K562 (cell line): ENCODE measurements around the gene PRKCE. TPM values are rescaled to one million over a fixed set of nuclear protein-coding genes. Genes with fewer than 3 reads are reported as not detected.

Experiments
- ATAC-seq: fragments of 200-7000 bp; cut with Tn5 transposase; 3 replicates; pipeline ENCODE4 v1.9.1; 2020; ENCODE audit warnings: moderate library complexity
- BruUV-seq: library from RNA; stranded (reverse); fragments of 400-500 nt; replicated peaks from 2 replicates; lab custom pipeline; 2021; lab: Mats Ljungman, UMichigan
- CTCF ChIA-PET: fragments of 300-600 bp; formaldehyde crosslinking; extraction: SDS; loops from one replicate; lab custom pipeline; 2021; ENCODE audit warnings: low intra/inter-chr PET ratio; lab: Yijun Ruan, JAX
- POLR2A ChIA-PET: fragments of 300-600, 350-650 bp; sonication (Branson Sonifier 250); formaldehyde crosslinking; extraction: SDS; loops from one replicate; lab custom pipeline; 2021; ENCODE audit warnings: antibody characterized with exemption, inconsistent platforms; lab: Yijun Ruan, JAX
- DNase-seq, 4 experiments: peaks; one replicate each; pipeline versions ENCODE4 v3.0.0 to v3.0.0-alpha.2; 2011 to 2018; ENCODE audit warnings: low spot score in 3 of 4, mixed read lengths in 3 of 4; ENCODE audit errors: extremely low read depth in 1 of 4
- FAIRE-seq: peaks from 2 replicates; lab custom pipeline; 2011; peaks lifted over from hg19 to GRCh38; lab: Jason Lieb, UNC
- H2AFZ ChIP-seq: 2 replicates; pipeline ENCODE4 v1.6.0; 2011; ENCODE audit warnings: low read depth, low read length, control low read depth, inconsistent platforms
- H3K27ac ChIP-seq: fragments of 200-600 bp; 3 replicates; pipeline ENCODE4 v1.8.0; 2011; ENCODE audit warnings: low read depth, mild to moderate bottlenecking, control low read depth, inconsistent platforms, low read length, moderate library complexity, mixed read lengths; ENCODE audit errors: extremely low read depth
- H3K27me3 ChIP-seq, 2 experiments: fragments of 300-600 bp in 1 of 2; 2 replicates in 1 of 2; 3 replicates in 1 of 2; pipeline versions ENCODE4 v1.6.0 to v1.8.0; 2011; ENCODE audit warnings: inconsistent platforms in 2 of 2, low read length in 2 of 2, mild to moderate bottlenecking in 1 of 2, mixed read lengths in 1 of 2, moderate library complexity in 1 of 2; ENCODE audit not compliant: control insufficient read depth in 2 of 2, insufficient read depth in 2 of 2
- H3K36me3 ChIP-seq: fragments of 300-600 bp; 3 replicates; pipeline ENCODE4 v1.8.0; 2011; ENCODE audit warnings: mild to moderate bottlenecking, low read length, inconsistent platforms; ENCODE audit not compliant: control insufficient read depth, insufficient read depth
- H3K4me1 ChIP-seq, 2 experiments: fragments of 200-600 bp in 1 of 2; replicated peaks in 1 of 2; 2 replicates in 1 of 2; 3 replicates in 1 of 2; pipeline versions ENCODE4 v1.5.1 to v1.8.0; 2011; ENCODE audit warnings: inconsistent platforms in 2 of 2, low read length in 2 of 2, mild to moderate bottlenecking in 1 of 2, mixed read lengths in 1 of 2, moderate library complexity in 1 of 2; ENCODE audit not compliant: control insufficient read depth in 2 of 2, insufficient read depth in 2 of 2
- H3K4me2 ChIP-seq: 2 replicates; pipeline ENCODE4 v1.6.1; 2011; ENCODE audit warnings: low read length, control low read depth, inconsistent platforms, mixed read lengths; ENCODE audit not compliant: insufficient read depth
- H3K4me3 ChIP-seq: fragments of 200-600 bp; sonication (generic), shearing (Covaris generic); 2 replicates; pipeline ENCODE4 v1.5.1; 2016; ENCODE audit warnings: control low read depth, inconsistent platforms
- H3K79me2 ChIP-seq: fragments of 200-600 bp; 3 replicates; pipeline ENCODE4 v1.8.0; 2011; ENCODE audit warnings: low read length, inconsistent platforms; ENCODE audit not compliant: control insufficient read depth, insufficient read depth
- H3K9ac ChIP-seq, 2 experiments: 2 replicates each; pipeline versions ENCODE4 v1.6.0 to v1.6.1; 2011; ENCODE audit warnings: low read depth in 2 of 2, low read length in 2 of 2, control low read depth in 1 of 2, inconsistent platforms in 1 of 2, mild to moderate bottlenecking in 1 of 2, mixed read lengths in 1 of 2; ENCODE audit not compliant: insufficient read depth in 1 of 2
- H3K9me1 ChIP-seq: one replicate; pipeline ENCODE4 v1.6.0; 2011; ENCODE audit warnings: inconsistent platforms, mild to moderate bottlenecking, low read length, moderate library complexity; ENCODE audit not compliant: control insufficient read depth, insufficient read depth
- H3K9me3 ChIP-seq: replicated peaks from 2 replicates; pipeline ENCODE4 v1.5.1; 2011; ENCODE audit warnings: low read depth, low read length, inconsistent platforms; ENCODE audit not compliant: control insufficient read depth, insufficient read depth
- H4K20me1 ChIP-seq: replicated peaks from 2 replicates; pipeline ENCODE4 v1.6.1; 2011; ENCODE audit warnings: low read length, inconsistent platforms, mixed read lengths; ENCODE audit not compliant: control insufficient read depth, insufficient read depth
- ARHGAP35 ChIP-seq: fragments of 450-650 bp; IDR thresholded peaks from 2 replicates; pipeline ENCODE4 v1.6.1; 2018; ENCODE audit not compliant: partially characterized antibody
- FOSL1 ChIP-seq: fragments of 200-800 bp; sonication (Bioruptor generic); conservative IDR thresholded peaks from 2 replicates; pipeline ENCODE4 v1.6.1; 2016; ENCODE audit warnings: missing genetic modification characterization, missing compliant biosample characterization
- ZBTB12 ChIP-seq: fragments of 250-450 bp; sonication (Bioruptor Pico); IDR thresholded peaks from 2 replicates; pipeline ENCODE4 v1.4.0; 2020
- WGBS: fragments of 100-300 bp; shearing (Covaris generic); methylation state at CpG from one replicate; pipeline ENCODE4 v1.1.6; 2016; ENCODE audit warnings: low coverage, mixed read lengths; ENCODE audit not compliant: insufficient coverage; ENCODE audit errors: missing lambda C conversion rate; 5-methylcytosine and 5-hydroxymethylcytosine counted together
- in situ Hi-C: fragments of 300-500 bp; cut with MboI; formaldehyde crosslinking; loops from 4 replicates; pipeline ENCODE4 v1.15.0; 2018; ENCODE audit warnings: inconsistent platforms, mixed read lengths
- intact Hi-C: fragments of 100-400 bp; cut with micrococcal nuclease; formaldehyde crosslinking; loops from 2 replicates; pipeline ENCODE4 v1.14.2; 2022
- polyA plus RNA-seq, 8 experiments: library from polyadenylated mRNA; depleted of rRNA in 4 of 8; stranded (reverse) in 5 of 8; unstranded in 3 of 8; fragments of >200 nt; fragmentation: Nextera tagmentation in 2 of 8; fragmentation: Illumina TruSeq in 1 of 8; extraction: Ambion mirVana in 2 of 8; extraction: Trizol in 1 of 8; gene quantifications; 2 replicates each; pipeline versions ENCODE4 v1.2.1 to v1.2.3, GENCODE V29; 2011 to 2014; ENCODE audit warnings: inconsistent platforms in 1 of 8, missing spikeins in 1 of 8
- total RNA-seq, 7 experiments: library from RNA; depleted of rRNA in 6 of 7; stranded (reverse); fragments of >200 nt in 6 of 7; fragmentation: Illumina TruSeq in 2 of 7; extraction: Trizol in 2 of 7; gene quantifications; 2 replicates each; pipeline versions ENCODE4 v1.2.1 to v1.2.3, GENCODE V29; 2011 to 2021; ENCODE audit warnings: low replicate concordance in 1 of 7

The PRKCE gene
- total and polyA plus RNA-seq, 9 of the 15 experiments (the other 6 are each of a cell fraction or from before 2014, with no cell fraction given) = 0.06 to 1.0 (median 0.22) TPM; not detected in 1

DNA sequence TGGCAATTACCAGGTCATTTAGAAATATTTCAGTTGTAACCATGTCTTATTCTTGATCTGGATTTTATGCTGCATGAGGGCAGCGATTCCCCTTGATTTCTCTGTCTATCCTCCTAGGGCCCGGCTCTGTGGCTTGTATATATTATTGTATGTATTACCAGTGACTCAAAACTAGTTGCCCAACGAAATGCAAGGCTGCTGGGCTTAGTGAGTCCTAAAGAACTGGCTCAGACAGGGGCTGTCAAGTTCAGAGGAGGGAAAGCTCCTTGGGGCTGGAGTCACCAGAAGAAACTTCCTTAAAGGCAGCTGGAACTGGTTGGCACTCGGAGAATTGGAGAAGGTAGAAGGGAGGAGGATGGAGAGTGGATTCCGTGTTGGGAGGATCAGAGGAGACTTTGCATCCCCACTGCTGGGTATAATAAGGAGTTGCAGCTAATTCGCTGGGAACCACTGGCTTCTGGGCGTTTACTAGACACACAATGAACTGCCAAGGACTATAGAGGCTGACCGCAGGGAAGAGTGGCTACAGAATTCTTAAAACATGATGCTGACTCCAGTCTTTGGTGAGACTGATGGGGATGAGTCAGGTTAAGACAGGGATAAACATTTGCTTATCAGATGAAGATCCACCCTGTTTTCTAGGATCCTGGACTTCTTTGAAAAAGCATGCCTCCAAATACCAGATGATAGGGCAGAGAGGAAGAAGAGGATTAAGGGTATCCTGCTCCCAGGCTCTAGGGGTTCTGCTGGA is 104.3 kb downstream of the PRKCE start:
- Histone ChIP-seq H3K9me1 (no peaks in the 10 kb centered on the region), H3K9me3 (no peaks in the 10 kb centered on the region), H3K9ac (no peak overlapping the region), H3K36me3 (no peaks in the 10 kb centered on the region), H3K4me3 (no peak overlapping the region), H3K4me2 (no peak overlapping the region), H3K79me2 (no peaks in the 10 kb centered on the region), H3K27ac (no peak overlapping the region), H4K20me1 (no peaks in the 10 kb centered on the region), H3K27me3 (peaks cover 32 to 56% of the 10 kb centered on the region in 2 experiments), H2AFZ (no peak overlapping the region), H3K4me1 (no peaks in the 10 kb centered on the region)
- TF ChIP-seq ZBTB12 (CRISPR knock-in tag) (no peak), FOSL1 (tag) (0 out of 2 replicates have a peak, but pooled peaks have one; percentile 13), ARHGAP35 (no peak)
- in situ Hi-C loops = no loop called here
- ATAC-seq (no peak), DNase-seq (no peak), FAIRE-seq (no peak)
- intact Hi-C loops = no loop called here
- 2% methylated on average over 6 of the region's 8 CpGs for WGBS
- CTCF ChIA-PET = no interaction called here
- no TSS peak for BruUV-seq
- POLR2A ChIA-PET = interaction anchor here (0.7 kb wide), 1 partner anchor 132 kb away, joined by 3 read pairs; no protein-coding TSS in a partner anchor
